Measurements from ENCODE around the gene CAMK2B.

DNA sequence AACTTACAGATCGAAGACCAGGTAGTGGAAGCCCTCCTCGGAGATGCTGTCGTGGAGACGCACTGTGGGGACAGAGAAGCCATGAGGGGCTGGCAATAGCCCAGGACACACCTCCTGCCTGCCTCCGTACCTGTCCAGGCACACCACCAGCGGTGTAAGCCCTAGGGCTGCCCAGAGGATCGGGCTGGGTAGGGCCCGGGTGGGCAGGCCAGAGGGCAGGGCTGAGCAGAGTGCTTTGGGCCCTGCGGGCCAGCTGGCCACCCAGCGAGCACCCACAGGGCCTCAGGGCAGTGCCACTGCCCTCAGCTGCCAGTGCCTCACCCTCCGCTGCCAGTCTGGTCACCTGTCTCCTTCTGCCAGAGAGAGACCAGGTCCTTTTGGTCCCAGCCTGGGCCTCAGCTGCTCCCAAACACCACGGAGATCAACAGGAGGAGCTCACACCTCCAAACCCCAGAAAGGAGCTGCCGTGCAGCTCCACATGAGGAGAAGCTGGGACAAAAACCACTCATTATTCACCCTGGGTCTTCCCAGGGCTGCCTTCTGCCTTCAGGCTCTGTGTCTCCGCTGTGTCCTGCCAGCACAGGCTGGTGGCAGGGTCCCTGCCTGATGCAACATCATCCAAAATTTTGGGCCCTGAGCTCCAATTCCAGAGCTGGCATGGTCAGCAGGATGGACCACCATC is 66.4 kb downstream of the CAMK2B start:
- TF ChIP-seq, protein P1, sequence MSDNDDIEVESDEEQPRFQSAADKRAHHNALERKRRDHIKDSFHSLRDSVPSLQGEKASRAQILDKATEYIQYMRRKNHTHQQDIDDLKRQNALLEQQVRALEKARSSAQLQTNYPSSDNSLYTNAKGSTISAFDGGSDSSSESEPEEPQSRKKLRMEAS (IDR thresholded peaks at IDR 0.05) = no peak
- TF ChIP-seq EZH2 (IDR thresholded peaks at IDR 0.05) = no peak
- TF ChIP-seq, protein P2, sequence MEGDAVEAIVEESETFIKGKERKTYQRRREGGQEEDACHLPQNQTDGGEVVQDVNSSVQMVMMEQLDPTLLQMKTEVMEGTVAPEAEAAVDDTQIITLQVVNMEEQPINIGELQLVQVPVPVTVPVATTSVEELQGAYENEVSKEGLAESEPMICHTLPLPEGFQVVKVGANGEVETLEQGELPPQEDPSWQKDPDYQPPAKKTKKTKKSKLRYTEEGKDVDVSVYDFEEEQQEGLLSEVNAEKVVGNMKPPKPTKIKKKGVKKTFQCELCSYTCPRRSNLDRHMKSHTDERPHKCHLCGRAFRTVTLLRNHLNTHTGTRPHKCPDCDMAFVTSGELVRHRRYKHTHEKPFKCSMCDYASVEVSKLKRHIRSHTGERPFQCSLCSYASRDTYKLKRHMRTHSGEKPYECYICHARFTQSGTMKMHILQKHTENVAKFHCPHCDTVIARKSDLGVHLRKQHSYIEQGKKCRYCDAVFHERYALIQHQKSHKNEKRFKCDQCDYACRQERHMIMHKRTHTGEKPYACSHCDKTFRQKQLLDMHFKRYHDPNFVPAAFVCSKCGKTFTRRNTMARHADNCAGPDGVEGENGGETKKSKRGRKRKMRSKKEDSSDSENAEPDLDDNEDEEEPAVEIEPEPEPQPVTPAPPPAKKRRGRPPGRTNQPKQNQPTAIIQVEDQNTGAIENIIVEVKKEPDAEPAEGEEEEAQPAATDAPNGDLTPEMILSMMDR (IDR thresholded peaks at IDR 0.05 in 2 of 3, conservative IDR thresholded peaks at IDR 0.05 in 1 of 3; ENCODE audit: borderline replicate concordance in 1 of 3, insufficient read depth in 1 of 3, low read depth in 2 of 3, low read length in 2 of 3) = no peak
- TF ChIP-seq POLR2A (IDR thresholded peaks at IDR 0.05; ENCODE audit: borderline replicate concordance, extremely low read depth, insufficient read depth, insufficient read length) = no peak
- no peak for TF ChIP-seq YY1 (IDR thresholded peaks at IDR 0.05; ENCODE audit: extremely low read depth, insufficient replicate concordance, low read depth, low read length)
- no peak for TF ChIP-seq RAD21 (IDR thresholded peaks at IDR 0.05; ENCODE audit: low read depth)
- TF ChIP-seq EGR1 (IDR thresholded peaks at IDR 0.05; ENCODE audit: low read depth) = no peak
- no peak for TF ChIP-seq EZH2phosphoT487 (IDR thresholded peaks at IDR 0.05; ENCODE audit: borderline replicate concordance)
- TF ChIP-seq POLR2AphosphoS5 (IDR thresholded peaks at IDR 0.05; ENCODE audit: low read depth, low read length) = no peak
- no peak for TF ChIP-seq TCF7L2 (IDR thresholded peaks at IDR 0.05; ENCODE audit: borderline replicate concordance, extremely low read depth, insufficient read depth, insufficient read length)
- no peak for TF ChIP-seq SRF (IDR thresholded peaks at IDR 0.05; ENCODE audit: low read depth)
- no peak for TF ChIP-seq CEBPB (IDR thresholded peaks at IDR 0.05; ENCODE audit: low read depth)
